HG03342 (cell line): ENCODE measurements around the gene SORBS1.

ENCODE experiments used
- ATAC-seq: cut with Tn5 transposase; IDR thresholded peaks from one replicate; pipeline ENCODE4 v1.9.1; 2021; ENCODE audit warnings: mild to moderate bottlenecking, moderate library complexity; ENCODE audit not compliant: unreplicated experiment

SORBS1 gene

DNA sequence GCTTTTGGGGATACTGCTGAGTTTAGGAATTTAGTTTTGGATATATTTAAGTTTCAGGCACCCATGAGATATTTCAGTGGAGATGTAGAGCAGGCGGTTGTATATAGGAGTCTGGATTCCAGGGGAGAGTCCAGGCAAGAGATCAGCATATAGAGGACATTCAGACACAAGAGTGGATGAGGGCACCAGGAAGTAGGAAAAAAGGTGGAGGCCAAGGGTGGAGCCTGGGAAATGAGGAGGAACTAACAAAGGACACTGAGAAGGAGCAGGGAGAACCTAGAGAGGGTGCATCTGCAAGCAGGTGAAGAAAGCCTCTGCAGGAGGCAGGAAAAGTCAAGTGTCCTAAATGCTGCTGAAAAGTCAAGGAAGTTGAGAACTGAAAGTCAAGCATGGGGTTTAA is 257.2 kb downstream of the SORBS1 start:
- ATAC-seq, result no peak

DNA sequence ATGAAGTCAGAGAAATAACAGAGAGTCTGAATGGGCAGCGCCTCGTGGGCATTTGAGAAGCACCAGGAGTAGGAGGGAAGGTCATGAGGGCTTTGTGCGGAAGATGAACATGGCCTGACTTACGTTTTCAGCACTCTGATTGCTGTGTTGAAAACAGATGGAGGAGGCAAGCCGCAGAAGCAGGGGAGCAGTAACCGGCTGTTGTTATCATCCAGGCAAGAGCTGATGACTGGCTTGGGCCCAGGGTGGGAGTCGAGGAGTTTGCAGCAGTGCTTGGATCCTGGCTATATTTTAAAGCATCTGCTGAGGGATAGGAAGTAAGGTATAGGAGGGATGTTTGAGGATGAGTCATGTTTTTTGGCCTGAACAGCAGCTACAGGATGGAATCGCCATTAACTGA is 257.6 kb downstream of the SORBS1 start:
- ATAC-seq, result no peak

DNA sequence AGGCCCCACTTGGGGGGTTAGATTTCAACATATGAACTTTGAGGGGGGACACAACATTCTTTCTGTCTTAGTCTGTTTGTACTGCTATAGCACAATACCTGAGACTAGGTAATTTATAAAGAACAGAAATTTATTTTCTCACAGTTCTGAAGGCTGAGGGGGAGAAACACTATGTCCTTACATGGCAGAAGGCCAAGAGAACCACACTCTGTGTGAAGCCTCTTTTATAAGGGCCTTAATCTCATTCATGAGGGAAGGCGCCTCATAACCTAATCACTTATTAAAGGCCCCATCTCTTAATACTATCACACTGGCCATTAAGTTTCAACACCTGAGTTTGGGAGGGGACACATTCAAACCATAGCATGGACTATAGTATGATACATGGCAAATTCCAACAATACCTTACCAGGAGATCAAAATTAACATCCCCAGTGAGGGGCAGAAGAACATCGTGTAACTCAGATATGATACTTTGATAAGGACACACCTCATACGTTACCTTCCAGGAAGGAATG is 261.1 kb downstream of the SORBS1 start:
- no peak for ATAC-seq

DNA sequence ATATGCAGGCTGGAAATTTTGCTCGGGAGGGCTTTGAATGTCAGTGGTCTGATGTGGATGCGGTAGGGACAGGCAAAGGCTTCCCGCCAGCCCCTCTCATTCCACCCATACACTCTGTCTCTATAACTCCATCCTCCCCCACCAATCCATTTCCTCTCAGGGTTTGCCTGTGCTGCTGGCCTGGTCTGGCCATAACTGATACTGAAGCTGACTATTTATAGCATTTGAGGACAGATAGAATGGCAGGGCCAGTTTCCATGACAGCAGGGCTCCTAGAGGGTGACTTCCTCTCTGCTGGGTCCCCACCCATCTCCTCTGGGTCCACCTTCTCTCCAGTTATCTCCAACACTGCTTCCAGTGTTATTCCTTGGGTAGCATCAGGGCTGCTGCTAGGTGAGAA is 263.8 kb downstream of the SORBS1 start:
- peak; percentile 51 for ATAC-seq

DNA sequence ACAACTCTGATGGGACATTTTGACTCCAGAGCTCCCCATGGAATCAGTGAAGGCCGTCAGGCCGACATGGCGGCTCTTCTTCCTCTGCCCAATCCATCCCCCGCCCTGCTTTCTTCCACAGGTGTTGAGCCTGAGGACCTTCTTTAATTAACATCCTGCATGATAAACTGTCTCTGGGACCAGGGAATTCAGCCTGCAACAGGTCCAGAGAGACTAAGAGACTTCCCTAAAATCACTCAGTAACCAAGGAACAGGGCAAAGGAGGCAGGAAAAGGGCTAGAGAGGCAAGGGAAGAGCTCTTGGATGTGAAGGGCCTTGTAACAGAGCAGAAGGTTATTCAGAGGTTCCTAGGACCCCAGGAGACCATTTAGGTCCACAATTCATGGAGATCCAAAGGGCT is 264.4 kb downstream of the SORBS1 start:
- no peak for ATAC-seq

DNA sequence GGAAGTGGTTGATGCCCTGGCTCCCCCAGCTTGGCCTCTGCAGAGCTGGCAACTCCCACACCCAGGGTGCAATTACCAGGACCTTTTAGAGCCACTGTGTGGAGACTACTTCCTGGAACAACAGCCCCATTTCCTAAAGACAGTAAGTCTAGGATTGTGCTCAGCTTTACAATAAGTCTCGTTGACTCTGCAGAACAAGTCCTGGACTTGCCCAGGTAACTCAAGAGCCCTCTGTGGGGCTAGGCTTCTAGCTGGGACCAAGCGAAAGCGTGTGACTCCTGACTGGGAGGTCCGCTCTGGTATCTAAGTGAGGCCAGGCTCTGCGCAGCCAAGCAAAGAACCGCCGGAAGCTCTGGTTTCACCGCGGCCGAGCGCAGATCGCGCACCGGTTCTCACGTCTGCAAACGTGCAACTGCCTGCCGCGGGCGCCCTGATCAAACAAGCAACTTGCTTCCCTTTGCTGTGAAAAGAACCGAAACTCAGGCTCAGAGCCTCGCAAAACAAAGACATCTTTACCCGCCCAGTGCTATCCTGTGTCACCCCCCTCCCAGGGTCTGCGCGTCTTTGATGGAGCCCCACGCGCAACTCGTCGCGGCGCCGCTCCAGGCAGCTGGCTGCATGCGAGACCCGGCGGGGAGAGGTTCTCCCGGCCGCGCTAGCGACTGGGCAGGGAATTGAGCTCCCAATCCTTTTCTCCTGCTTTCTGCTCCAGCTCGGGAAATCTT is 266.0 kb downstream of the SORBS1 start:
- peak; percentile 71 for ATAC-seq

DNA sequence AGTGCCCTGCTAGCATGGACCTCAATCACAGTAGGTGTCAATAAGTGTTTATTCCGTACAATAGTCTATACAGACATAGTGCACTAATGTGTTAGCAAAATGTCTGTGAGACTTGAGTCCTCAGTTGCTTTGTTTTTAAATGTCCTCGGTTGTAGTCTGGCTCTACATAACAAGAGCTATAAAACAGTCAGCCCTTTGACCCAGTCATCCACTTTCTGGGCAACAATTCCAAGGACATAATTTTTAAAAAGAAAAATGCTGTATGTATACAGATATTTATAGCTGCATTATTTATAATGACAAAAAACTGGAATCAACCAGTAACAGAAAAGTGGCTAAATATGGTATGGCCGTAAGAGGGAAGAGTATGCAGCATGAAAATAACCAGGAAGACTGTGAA is 267.5 kb downstream of the SORBS1 start:
- no peak for ATAC-seq

DNA sequence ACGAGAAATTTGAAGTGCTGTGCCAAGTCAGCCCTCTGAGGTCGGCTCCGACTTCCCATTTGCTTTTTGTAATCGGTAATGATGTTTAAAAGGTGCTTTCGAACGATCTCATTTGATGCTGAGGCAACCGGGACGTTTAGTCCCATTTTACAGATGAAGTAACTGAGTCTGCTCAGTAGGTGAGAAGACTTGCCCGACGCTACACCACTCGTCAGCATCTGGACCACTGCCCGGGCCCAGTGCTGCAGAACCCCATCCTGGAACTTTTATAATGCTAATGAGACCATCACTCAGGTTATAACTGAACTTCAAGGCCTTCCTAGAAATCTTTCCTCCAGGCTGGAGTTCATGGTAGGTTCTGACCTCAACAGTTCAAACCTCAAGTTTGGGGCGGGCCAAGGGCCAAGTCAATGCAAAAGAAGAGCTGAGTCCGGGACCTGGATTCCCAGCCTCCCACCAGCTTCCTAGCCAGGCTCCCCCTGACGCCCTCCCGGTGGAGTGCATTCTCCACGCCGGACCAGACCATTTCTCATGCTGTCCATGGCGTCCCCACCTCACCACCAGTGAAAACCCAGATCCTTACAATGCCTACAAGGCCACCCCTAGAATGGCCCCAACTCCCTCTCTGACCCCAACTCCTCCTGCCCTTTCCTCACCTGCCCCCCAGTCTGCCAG is 269.7 kb downstream of the SORBS1 start:
- no peak for ATAC-seq

DNA sequence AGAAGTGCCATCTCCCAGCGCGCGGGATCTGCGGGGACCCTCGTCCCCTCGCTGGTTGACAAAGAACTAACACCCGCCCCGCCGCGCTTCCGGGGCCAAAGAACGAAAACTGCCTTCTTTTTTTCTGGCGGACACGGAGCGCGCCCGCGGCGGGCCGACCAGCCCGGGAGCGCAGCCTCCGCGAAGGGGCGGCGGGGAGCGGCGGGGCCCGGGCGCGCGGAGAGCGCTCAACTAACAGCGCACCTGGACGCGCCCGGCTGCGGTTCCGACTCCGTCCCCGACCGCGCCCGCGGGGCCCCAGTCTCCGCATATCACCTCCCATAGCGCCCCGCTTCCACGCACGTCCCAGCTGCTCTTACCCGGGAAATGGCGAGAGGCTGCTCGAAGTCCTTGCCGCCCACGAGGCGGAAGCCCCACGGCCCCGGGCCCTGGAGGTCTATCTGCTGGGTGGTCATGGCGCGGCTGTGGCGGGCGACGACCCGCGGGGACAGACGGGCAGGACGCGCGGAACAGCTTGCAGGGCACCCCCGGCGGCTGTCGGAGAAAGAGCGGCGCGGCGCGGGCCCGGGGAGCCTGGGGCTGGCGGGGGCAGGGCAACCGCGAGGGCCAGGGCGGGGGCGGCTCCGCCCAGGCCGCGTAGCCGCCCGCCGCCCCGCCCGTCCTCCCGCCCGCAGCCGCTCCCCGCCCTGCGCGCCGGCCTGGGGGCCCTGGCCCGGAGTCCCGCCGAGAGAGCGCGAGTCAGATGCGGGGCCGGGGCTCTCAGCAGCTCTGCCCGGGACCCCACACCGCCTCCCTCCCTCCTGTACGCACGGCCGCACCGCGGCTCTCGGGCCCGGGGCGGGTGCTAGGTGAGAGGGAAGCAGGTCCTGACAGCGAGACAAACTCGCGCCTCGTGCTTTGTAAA is 270.5 kb downstream of the SORBS1 start, which contains the start of gene PDLIM1:
TSS of gene PDLIM1 (minus strand) at position 543 of the 904 bp plus-strand sequence. CDS start at position 455, 88 bp downstream.
- ATAC-seq, result peak; percentile 48

DNA sequence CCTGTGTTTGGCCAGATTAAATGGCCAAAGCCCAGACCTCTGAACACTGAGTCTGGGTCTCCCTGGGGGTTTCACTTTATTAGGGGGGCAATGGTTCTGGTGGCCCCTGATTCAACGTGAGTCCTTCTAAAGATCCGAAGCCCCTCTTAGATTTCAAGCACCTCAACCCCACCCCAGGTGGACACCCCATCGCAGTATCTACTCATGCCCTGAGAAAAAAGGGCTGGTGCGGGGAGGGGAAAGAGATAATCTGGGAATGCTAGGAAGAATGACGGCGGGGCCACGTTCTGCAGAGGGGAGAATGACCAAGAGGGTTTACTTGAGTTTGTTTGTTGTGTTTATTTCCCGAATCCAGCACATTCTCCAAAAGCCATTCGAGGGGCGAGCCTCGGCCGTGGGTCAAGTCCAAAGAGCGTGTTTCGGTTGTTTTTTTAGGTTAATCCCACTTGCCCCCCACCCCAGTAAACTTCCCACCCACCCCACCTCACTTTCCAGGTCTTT is 271.2 kb downstream of the SORBS1 start:
- no peak for ATAC-seq

DNA sequence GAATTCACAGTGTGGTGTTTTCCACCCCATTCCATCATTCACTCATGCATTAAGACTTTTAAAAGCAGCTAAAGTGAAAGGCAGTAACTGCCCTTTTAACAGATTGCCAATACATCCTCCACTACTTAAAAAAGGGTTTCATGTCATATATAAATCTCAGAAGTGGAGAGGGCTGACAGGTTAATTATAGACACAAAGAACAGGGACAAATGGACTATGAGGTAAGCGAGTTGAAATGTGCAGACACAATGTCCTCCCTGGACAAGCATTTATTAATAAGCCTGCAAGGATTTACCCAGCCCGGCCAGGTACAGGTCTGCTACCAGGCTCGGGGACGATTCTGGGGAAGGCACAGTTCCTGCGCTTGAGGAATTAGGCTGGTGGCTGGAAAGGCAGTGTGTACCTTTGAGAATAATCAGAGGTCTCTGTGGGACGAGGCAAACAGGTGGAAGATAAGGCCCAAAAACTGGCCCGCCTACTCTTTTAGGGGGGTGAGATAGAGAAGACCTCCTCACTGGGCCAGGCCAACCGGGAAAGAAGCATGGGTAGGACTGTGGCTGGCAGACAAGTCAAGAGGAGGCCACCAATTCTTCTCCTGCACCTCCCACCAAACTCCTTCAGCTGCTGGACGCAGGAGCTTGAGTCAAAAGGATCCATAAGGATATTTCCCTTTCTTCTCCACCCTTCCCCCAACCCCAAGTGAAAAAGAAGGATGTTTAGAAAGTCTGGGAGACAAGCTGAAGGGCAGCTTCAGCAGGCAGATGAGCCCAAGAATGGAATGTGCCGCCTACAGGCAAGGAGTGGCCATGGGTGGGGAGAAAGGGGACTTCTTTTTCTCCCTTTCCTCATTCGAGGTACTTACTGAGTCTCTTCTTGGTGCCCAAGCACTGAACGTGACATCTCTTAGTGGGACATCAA is 271.9 kb downstream of the SORBS1 start:
- ATAC-seq, result no peak

DNA sequence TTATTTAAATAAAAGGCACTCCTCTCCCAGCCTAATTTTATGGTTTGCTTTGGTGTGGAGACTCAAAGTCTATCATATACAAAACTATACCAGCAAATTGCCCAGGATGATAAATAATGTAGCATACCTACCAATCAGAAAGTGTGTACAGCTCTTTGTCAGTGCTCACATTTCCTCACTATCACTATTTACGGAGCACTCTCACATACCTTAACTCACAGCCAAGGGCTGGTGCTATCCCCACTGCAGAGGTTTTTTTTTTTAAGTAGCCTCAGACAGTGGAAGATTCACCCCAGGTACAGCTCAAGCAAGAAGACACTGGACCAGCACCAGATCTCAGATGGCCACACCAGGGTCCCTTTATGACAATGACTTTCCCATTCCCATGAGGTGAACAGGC is 272.9 kb downstream of the SORBS1 start:
- no peak for ATAC-seq

DNA sequence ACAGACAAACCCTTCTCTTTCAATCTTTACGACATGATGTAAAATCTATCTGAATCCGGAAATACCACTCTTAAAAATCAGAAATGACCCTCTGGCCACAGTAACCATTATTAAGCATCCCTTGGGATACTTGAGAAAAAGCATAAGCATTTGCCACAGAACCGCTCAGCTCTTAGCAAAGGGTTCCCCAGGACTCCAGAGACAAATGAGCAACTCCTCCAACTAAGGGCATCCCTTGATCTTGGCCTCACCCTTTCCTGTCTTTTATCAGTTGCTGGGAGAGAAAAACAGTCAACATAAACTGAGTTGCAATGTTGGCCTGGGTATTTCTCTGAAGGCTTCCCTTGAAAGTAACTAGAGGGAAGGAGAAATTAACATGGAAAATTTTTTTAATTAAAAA is 273.9 kb downstream of the SORBS1 start:
- no peak for ATAC-seq

DNA sequence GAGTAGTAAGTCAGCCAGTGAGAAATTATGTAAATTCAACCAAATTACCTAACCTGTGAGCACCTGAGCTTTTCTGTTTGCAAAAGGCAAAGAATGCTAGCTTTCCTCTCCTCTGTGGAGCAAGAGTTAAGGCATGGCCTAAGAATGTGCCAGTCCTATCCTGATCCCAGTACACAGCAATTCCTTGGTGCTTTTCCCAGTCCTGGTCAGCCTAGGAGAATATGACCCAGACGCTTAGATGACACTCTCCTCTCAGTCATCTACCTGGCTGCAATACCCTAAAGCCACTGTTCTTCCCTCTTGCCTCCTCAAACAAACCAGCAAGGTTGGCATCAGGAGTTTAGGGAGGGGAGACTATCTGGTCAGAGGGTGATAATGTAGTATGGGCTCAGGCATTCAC is 274.5 kb downstream of the SORBS1 start:
- no peak for ATAC-seq

DNA sequence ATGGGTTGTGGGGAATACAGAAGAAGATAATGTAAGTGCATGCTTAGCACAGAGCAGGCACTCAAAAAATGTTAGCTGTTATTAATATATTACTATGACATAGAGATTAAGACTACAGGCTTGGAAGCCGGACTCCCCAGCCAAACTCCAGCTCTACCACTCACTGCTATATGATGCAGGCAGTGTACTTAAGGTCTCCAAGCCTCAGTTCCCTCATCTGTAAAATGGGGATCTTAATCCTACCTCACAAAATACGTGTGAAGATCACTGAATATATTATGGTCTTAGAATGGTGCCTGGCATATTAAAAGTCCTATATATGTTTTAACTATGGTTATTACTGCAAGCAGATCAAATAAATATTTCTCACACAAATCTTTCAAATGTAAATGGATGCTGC is 275.6 kb downstream of the SORBS1 start:
- ATAC-seq, result no peak

DNA sequence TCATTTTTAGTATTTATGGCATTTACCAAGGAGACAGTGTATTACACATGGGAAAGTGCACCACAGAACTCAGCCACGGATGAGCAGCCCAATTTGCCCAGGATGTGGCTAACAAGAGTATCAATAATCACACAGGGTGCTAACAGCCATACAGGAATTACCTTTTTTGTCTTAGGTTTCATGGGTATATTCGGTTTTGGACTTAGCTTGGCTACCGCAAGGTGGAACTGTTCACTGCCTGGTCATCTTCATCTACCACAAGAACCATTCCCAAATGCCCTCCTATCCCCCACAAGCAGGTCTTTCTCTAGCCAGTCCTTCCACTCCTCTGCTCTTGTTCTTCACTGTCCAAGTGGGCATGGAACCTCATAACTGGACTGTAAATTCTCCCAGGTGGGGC is 276.4 kb downstream of the SORBS1 start:
- no peak for ATAC-seq

DNA sequence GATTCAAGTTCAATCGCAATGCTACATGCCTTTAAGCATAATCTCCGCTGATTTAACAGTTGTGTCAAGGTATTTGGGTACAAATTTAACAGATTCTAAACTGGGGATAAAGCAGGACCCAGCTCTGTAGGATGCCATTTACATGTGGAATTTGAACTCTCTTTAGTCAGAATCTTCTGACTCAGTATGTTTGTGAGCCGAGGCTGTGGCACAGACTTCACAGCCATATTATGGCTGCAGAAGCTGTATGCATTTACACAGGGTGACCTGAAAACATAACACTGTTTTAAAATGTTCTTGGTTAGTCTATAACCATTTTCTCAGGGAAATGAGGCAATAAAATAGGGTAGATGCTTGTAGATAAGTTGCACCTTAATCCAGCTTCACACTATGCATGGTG is 279.1 kb downstream of the SORBS1 start:
- no peak for ATAC-seq

DNA sequence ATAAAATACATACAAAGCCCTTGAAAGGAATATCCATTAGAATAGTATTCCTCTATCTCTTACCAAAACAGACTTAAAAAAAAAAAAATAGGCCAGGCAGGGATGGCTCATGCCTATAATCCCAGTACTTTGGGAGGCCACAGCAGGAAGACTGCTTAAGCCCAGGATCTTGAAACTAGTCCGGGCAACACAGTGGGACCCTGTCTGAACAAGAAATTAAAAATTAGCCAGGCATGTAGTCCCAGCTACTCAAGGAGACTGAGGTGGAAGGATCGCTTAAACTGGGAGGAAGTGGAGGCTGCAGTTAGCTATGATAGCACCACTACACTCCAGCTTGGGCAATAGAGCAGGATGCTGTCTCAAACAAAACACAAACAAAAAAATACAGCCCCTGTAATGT is 280.0 kb downstream of the SORBS1 start:
- no peak for ATAC-seq

DNA sequence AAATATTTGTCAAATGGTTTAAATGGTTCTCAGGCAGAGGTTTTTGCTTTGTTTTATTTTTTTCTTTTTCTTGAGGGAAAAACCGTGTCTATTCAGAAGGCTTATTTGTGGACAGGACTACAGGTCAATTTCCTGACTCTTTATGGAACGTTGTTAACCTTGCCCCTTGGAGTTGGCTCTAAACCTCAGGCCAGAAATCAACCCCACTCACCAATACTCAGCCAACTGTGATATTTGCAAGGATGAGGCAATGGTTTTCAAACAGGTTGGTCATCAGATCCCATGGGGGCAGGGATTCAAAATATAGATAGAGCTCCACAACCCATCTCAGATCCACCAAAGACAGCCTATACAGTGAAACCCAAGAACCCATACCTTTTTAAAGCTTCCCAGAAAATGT is 280.5 kb downstream of the SORBS1 start:
- ATAC-seq, result no peak
